HCT116 (cell line): ENCODE results near the gene COL28A1. TPM values are rescaled to one million over a fixed set of nuclear protein-coding genes. Genes with fewer than 3 reads are reported as not detected.

ENCODE experiments used
- CBX3 ChIP-seq: IDR thresholded peaks from 2 replicates; pipeline ENCODE4 v1.6.1; 2012; ENCODE audit warnings: low read depth
- FOSL1 ChIP-seq: IDR thresholded peaks from 2 replicates; pipeline ENCODE4 v1.6.1; 2012; ENCODE audit warnings: low read depth
- JUND ChIP-seq: IDR thresholded peaks from 2 replicates; pipeline ENCODE4 v1.6.1; 2012
- MAX ChIP-seq: IDR thresholded peaks from 2 replicates; pipeline ENCODE4 v1.6.1; 2012
- POLR2A ChIP-seq: IDR thresholded peaks from 2 replicates; pipeline ENCODE4 v1.7.0; 2011; ENCODE audit warnings: borderline replicate concordance; ENCODE audit not compliant: insufficient read depth, insufficient read length; ENCODE audit errors: extremely low read depth
- RAD21 ChIP-seq: IDR thresholded peaks from 2 replicates; pipeline ENCODE4 v1.6.1; 2012; ENCODE audit warnings: low read depth, mild to moderate bottlenecking
- SIN3A ChIP-seq: IDR thresholded peaks from 2 replicates; pipeline ENCODE4 v1.6.1; 2012; ENCODE audit warnings: low read depth
- SP1 ChIP-seq: IDR thresholded peaks from 2 replicates; pipeline ENCODE4 v1.6.1; 2012; ENCODE audit warnings: low read depth
- SRF ChIP-seq: IDR thresholded peaks from 2 replicates; pipeline ENCODE4 v1.6.1; 2012; ENCODE audit warnings: low read depth
- TCF7L2 ChIP-seq: IDR thresholded peaks from 2 replicates; pipeline ENCODE4 v1.7.0; 2011; ENCODE audit warnings: borderline replicate concordance, inconsistent platforms; ENCODE audit not compliant: insufficient read depth, insufficient read length; ENCODE audit errors: extremely low read depth
- YY1 ChIP-seq: IDR thresholded peaks from 2 replicates; pipeline ENCODE4 v1.6.1; 2011; ENCODE audit warnings: low read length, low read depth, moderate library complexity, mild to moderate bottlenecking; ENCODE audit not compliant: insufficient replicate concordance; ENCODE audit errors: extremely low read depth
- ZFX ChIP-seq: fragments of 450-650 bp; IDR thresholded peaks from 2 replicates; pipeline ENCODE4 v1.6.1; 2017
- total RNA-seq: library from RNA; stranded (reverse); gene quantifications from one replicate; pipeline ENCODE4 v1.2.1, GENCODE V29; 2021; ENCODE audit not compliant: unreplicated experiment
- TF ChIP-seq, protein P1 (sequence below): IDR thresholded peaks from 2 replicates; pipeline ENCODE4 v1.6.1; 2012
- TF ChIP-seq, protein P2 (sequence below): IDR thresholded peaks from 2 replicates; pipeline ENCODE4 v1.6.1; 2011; ENCODE audit warnings: mild to moderate bottlenecking, low read length, moderate library complexity; ENCODE audit not compliant: insufficient replicate concordance; ENCODE audit errors: extremely low read depth

The COL28A1 gene
- total RNA-seq, 1 experiment from 2014 or later: 0.12 TPM

- TF ChIP-seq, protein P1, sequence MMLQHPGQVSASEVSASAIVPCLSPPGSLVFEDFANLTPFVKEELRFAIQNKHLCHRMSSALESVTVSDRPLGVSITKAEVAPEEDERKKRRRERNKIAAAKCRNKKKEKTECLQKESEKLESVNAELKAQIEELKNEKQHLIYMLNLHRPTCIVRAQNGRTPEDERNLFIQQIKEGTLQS: no peak
- TF ChIP-seq TCF7L2 (no peak), ZFX (peak; percentile 92), SP1 (peak; percentile 33; the same call in 1 of the 2 replicates), SIN3A (peak; percentile 46; the same call in 1 of the 2 replicates), RAD21 (no peak), YY1 (peak; percentile 93), FOSL1 (peak; percentile 23; the same call in 1 of the 2 replicates), CBX3 (0 out of 2 replicates have a peak, but pooled peaks have one; percentile 39), POLR2A (peak; percentile 52), MAX (peak; percentile 21; the same call in 1 of the 2 replicates), SRF (no peak; the same call in 1 of the 2 replicates), JUND (peak; percentile 29; the same call in 1 of the 2 replicates)
- TF ChIP-seq, protein P2, sequence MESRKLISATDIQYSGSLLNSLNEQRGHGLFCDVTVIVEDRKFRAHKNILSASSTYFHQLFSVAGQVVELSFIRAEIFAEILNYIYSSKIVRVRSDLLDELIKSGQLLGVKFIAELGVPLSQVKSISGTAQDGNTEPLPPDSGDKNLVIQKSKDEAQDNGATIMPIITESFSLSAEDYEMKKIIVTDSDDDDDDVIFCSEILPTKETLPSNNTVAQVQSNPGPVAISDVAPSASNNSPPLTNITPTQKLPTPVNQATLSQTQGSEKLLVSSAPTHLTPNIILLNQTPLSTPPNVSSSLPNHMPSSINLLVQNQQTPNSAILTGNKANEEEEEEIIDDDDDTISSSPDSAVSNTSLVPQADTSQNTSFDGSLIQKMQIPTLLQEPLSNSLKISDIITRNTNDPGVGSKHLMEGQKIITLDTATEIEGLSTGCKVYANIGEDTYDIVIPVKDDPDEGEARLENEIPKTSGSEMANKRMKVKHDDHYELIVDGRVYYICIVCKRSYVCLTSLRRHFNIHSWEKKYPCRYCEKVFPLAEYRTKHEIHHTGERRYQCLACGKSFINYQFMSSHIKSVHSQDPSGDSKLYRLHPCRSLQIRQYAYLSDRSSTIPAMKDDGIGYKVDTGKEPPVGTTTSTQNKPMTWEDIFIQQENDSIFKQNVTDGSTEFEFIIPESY: no peak
Measured at GRCh38 chr7:7566651-7567611, 31.3 kb upstream of the COL28A1 start, which contains the start of gene MIOS (continued).
